Left kidney (tissue), 2 donors: ENCODE measurements around the gene SAA2. TPM values are rescaled to one million over a fixed set of nuclear protein-coding genes. Genes with fewer than 3 reads are reported as not detected.
A peak's percentile ranks its signal among the peaks of the same experiment; 100 is the strongest.
"Not testable (repeated sequence)": the region's sequence is repeated elsewhere in the genome, so short reads cannot be mapped to it uniquely, and the experiment has no call there.

Source experiments
- DNase-seq: peaks from one replicate; pipeline ENCODE4 v3.0.0-alpha.2; 2013
- polyA plus RNA-seq: library from polyadenylated mRNA; unstranded; fragments of 120-200 nt; gene quantifications from one replicate; pipeline ENCODE4 v1.2.1, GENCODE V29; 2013; ENCODE audit not compliant: insufficient read length

The SAA2 gene
- polyA plus RNA-seq, 1 donor: not detected

DNA sequence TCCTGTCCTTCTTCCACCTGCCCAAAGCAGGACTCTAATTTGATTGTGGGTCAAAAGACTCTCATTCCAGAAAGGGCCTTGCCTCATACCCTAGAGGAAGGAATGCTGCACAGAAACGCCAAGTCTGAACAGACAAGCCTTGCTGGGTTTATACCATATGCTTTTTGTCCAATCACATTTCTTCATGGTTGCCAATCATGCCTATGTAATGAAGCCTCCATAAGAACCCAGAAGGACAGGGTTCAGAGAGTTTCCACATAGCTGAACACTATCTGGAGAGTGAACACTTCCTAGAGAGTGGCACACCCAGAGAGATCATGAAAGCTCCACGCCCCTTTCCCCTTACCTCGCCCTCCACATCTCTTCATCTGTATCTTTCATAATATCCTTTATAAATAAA, 4.8 kb upstream of the SAA2 start:
- no peak for DNase-seq

DNA sequence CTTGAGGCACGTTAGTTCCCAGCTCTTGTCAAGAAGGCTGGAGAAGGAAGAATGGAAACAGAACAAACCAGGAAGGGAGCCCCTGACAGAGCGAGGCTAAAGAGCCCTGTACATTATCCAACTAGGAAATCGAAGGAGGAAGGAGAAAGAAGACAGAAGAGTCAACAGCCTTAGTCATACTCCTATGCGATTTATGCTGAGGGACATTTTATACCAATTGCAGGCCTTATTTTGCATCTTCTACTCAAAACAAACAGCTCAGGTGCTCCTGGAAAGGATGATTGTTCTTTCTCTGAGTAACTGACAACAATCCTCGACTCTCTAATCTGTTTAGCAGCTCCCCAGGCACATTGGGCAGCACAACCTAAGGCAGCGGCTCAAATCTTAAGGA, 1.3 kb downstream of the SAA2 start:
- not testable (repeated sequence) for DNase-seq

DNA sequence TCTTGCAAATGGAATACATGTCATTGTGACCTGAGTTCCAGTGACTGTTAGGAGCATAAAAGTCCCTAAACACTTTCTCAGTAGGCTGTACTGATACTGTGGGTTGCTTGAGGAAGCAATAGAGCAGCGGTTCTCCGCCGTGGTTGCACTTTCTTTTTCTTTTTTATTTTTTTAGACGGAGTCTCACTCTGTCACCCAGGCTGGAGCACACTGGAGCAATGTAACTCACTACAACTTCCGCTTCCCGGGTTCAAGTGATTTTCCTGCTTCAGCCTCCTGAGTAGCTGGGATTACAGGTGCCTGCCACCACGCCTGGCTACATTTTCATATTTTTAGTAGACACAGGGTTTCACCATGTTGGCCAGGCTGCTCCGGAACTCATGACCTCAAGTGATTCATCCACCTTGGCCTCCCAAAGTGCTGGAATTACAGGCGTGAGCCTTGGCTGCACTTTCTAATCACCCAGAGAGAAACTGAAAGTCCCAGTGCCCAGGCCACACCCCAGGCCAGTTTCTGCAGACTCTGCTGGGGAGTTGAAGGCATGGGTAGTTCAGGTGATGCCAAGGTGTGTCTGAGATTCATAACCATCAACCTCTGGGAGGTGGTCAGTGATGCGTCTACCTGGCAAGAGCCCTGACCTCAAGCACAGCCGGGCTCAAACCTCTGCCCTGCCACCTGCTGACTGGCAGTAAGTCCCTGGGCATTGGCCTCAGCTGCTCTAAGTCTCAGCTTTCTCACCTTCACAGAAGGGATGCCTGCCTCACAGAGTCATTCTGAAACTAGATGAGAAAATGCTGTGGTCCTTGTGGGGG, 1.9 kb downstream of the SAA2 start:
- DNase-seq: not testable (repeated sequence)

DNA sequence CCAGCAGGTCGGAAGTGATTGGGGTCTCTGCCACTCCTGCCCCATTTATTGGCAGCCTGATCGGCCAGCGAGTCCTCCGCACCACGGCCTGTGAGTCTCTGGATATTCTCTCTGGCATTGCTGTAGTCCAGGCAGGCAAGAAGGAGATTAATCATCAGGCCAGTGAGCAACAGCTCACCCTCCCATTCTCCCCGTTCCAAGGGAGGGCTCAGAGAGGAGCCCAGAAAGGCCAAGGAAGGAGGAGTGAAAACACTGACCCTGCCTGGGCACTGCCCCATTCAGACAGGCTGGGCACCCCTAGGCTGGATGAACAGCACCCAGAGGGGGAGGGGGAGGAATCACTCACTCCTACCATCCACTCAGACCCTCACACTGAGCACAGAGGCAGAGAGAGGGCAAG, 3.1 kb downstream of the SAA2 start:
- no peak for DNase-seq

DNA sequence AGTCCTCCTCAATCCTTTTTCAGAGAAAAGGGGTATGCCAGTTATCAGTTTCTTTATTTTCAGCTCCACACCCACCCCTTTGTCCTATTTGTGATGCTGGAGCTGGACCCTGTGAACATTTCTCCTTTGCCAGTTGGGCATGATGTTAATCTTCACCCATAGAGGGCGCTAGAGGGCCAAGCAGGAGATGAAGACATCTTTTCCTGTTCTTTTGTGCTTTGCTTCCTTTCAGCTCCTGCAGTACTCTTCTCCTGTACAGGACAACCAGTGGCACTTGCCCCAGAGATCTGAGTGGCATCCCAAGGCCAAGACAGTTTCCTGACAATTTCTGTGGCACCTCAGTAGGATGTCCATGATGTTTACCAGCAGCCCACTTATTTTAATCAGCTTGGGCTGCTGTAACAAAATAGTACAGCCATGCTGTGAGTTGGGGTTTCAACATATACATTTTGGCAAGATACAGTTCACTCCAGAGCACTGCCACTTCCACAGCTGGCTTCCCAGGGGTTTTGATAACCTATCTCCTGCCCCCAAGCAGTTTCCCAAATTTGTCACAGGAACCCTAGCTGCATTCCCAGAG, 4.6 kb downstream of the SAA2 start:
- DNase-seq: peak; percentile 15

DNA sequence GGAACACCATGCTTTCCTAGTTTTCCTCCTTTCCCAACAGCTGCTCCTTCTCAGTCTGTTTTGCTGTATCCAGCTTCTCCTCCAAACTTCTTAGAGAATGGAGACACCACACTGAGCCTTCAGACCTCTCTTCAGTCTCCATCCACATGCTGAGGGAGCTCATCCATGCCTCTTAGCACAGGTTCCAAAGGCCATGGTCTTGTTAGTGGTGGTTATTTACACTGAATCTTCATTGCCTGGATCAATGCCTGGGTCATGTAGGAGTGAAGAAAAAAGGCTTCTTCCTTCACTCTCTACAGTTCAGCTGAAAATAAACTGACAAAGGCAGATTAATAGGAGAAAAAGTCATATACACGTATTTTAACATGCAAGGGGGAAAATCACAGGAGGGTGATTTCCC, 8.8 kb downstream of the SAA2 start:
- DNase-seq: no peak

DNA sequence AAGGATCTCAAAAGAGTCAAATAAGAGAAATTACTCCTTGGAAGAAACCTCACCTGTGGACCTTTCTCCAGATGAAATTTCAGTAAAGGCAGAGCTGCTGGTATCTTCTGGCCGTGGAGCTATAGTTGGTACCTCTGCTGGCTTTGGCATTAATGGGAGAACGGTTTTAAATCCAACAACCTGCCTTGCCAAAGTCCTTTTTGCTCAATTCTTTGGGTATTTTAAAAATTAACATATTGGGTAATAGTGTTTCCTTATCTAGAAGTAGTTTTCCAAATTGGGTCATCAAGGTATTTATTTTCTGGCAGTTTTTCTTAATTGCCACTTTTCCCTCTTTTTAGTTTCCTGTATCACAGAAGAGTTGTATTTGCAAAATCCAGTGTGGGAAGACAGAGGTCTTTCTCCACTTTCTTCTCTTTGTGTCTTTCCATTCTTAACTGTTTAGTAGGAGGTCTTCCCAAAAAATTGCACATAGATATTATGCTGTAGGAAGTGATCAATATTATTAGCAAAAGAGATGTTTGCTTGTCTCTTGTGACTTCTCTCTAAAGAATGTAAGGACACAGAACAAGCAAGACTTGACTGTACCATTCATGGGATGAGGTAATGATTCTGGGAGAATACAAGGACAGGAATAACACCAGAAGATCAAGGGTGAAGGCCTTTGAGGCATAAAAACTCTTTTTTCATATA, 11.7 kb downstream of the SAA2 start, which contains the start of gene SAA4:
TSS of gene SAA4 (minus strand) at position 139 of the 693 bp plus-strand sequence. CDS start 876 bp downstream, outside the sequence.
- no peak for DNase-seq

DNA sequence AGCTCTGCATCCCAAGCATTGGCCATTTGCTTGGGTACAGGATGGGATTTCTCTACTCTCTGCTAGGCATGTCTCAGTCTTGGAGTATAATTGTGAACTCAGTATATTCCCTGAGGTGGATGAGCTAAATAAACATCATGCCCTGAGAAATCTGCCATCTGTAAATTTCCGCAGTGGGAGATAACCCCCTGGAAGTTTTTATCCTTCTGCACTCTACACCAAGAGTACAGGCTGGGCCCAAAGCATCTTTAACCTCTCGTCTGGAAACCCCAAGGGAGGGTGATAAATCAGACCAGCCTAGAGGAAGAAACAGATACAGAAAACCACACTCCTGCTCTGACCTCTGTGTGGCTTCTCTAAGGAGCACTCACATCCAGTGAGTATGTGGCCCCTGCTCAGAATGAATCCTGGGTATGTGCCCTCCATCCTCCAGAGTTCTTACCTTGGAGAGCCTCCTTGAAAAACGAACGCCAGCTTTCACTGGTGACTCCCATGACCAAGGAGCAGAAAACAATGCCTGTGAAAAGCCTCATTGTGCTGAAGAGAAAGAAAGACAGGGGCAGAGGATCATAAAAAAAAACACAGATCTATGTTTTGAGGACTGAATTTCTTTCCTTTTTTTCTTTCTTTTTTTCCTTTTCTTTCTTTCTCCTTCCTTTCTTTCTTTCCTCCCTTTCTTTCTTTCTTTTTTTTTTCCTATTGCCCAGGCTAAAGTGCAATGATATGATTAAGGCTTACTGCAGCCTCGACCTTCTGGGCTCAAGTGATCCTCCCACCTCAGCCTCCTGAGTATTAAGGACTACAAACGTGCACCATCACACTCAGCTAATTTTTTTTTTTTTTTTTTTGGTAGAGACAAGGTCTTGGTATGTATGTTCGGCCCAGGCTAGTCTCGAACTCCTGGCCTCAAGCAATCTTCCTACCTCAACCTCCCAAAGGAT, 12.8 kb downstream of the SAA2 start:
- DNase-seq: no peak

DNA sequence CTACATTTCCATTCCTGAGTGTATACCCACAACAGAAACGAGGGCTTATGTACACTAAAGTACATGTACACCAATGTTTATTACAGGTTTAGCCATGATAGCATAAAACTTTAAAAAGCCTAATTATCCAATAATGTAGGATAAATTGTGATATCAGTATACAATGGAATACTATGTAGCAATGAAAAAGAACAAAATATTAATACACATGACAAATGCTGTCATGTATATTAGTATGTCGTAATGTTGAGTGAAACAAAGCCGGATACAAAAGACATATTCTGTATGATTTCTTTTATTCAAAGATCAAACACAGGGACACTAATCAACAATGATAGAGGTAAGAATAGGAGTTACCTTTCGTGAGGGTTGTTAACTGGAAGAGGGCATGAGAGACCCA, 14.6 kb downstream of the SAA2 start:
- no peak for DNase-seq

DNA sequence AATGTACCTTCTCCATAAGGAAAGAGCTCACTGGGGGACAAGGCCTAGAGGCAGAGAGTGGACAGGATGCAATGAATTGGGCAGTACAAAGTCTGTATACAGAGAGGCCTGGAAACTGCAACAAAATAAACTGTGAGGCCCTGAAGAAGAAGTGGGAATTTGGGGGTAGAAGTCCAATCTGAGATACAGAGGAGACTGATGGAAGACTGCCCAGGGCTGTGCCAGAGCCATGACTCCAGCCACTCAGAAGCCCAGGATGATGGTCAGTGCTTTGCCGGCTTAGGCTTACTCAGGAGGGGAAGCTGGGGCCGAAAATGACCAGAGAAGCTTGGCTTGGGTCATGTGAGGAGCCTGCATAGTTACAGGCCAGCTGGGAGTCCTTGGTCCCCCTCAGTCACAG, 17.6 kb downstream of the SAA2 start:
- DNase-seq: no peak

DNA sequence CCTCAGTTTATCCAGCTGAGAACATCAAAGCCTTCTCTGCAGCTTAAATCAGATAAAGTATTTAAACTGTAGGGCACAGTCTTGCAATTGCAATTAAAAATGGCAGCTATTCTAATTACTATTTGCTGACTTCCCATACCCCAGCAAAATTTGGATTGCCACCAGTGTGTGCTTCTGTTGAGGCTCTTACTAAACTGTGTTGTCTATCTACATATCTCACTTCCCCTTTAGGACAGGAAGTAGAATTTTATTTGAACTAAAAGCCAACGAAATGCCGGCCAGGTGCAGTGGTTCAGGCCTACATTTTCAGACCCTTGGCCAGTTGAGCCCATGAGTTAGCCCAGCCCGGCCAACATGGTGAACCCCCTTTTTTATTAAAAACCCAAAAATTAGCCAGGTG, 19.0 kb downstream of the SAA2 start:
- DNase-seq: no peak

DNA sequence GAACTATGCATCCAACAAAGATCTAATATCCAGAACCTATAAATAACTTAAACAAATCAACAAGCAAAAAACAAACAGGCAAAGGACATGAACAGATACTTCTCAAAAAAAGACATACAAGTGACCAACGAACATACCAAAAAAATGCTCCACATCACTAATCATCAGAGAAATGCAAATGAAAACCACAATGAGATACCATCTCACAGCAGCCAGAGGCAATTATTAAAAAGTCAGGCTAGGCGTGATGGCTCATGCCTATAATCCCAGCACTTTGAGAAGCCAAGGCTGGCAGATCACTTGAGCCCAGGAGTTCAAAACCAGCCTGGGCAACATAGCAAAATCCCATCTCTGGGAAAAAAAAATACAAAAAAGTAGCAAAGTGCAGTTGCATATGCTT, 22.6 kb downstream of the SAA2 start:
- no peak for DNase-seq

DNA sequence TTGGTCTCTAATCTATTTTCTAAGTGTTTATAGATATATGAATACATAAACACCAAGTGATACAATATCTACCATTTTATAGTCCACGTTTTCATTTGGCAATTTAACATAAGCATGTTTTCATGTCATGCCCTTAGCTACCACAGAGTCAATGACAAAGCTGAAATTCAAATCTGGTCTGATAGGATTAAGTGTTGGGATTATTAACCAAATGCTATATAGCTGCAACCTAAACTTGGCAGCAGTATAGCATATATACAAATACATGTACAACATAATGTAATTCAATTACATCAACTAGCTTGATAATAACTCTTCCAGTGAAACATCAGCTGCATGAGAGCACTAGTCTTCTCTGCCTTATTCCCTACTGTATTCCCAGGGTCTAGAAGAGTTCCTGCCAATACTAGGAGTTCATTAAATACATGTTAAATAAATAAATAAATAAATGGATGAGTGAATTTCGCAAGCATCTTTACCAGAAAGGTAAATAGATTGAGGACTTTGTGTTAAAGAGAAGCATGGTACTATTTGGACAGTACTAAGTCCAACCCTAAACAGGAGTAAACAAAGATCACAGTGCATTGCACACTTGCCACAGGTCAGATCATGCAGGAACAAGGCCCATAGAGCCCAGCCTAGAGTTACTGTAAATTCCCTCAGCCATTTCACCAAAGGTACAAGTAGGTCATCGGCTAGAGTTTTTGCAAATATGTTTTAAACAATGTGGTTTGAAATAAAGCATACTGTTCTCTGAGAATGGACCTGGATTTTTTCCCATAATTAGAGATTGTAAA, 24.7 kb downstream of the SAA2 start:
- DNase-seq: no peak

DNA sequence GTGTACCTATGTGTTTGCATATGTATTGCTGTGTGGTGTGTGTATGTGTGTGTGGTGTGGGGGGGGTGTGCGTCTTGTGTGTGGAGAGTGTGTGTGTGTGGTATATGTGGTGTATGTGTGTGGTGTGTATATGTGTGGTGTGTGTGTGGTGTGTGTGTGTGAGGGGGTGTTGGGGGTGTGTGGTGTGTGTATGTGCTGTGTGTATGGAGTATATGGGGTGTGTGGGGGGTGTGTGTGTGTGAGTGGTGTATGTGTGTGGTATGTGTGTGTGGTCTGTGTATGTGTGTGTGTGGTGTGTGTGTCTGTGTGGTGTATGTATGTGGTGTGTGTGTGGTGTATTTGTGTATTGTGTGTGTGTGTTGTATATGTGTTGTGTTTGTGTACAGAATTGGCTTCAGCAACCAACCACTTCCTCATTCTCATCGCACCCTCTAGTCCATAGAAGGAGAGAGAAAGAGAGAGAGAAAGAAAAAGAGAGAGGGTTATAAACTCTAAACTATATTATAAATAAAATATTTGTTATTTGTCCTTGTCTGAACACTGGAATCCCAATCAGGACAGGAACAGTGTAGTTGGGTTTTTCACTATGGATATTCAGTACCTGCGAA, 25.6 kb downstream of the SAA2 start:
- DNase-seq: no peak

DNA sequence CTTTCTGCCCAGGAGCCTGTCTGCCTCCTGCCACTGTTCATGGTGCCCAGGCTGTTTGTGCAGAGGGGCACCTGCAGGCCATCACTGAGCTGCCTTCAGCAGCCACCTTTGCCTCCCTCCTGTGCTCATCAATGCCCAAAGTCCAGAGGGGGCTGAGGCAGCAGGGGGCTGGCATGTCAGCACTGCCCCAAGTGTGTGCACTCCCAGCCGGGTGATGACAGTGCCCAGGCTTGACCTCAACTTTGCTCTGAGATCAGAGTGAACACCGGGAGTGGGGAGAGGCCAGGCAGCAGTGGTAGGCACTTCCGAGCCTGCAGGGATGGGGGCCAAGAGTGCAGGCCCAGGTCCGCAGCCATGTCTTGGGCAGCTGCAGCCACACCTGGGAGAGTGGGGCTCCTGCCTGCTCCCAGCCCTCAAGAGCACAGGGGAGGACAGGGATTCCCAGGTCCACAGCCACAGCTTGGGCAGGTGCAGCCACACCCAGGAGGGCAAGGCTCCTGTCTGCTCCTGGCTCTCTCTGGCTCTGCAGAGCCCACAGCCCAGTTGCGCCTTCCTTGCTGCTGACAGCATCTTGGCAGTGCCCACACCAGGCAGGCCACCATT, 27.1 kb downstream of the SAA2 start:
- no peak for DNase-seq

DNA sequence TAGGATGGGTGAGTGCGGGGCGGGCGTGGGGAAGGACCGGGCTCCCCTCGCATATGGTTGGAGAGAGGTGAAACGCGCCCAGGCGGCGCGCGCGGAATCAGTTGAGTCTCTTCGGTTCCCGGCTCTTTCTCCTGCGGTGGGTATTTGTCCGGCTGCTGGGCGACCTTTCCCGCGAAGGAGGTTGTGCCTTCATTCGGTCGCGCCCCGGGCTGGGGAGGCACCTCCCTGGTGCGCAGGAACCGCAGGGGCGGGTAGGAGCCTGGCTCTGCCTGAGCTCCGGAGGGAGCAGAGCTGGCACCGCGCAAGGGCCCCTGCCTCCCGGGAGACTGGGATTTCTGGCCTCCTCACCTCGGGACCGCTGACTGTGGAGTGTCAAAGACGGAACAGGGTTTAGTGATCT, 39.4 kb downstream of the SAA2 start:
- DNase-seq: no peak

DNA sequence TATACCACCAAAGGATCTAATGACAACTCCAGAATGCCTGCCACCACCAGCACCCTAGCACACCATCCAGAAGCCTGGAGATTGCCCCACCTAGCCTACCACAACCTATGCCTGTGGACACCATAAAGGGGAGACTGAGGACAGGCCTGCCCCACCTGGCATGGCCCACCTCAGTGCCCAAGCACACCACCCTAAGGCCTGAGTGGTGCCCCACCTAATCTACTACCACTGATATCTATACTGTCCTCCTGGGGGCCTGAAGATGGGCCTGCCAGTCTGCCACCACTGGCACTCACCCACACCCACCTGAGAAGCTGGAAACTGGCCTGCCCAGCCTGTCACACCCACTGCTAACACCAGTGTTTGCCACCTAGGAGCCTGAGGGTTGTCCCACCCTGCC, 43.7 kb downstream of the SAA2 start:
- DNase-seq: no peak

DNA sequence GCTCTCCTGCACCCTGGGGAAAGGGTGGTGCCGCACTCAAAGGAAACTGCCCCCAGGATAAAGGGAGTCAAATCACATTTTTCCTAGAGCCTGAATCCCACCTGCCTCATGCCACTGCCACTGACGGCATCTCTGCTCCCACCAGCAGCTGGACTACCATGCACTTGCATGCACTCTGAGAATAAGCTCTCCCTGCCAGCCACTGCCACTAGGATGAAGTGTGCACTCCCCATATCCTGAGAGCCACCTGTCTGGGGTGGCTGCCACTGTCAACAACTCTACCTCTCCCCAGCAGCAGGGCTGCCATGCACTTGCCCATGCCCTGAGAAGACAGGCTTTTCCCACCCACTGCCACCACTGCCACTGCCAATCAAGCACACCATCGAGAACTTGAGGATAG, 44.2 kb downstream of the SAA2 start:
- no peak for DNase-seq

DNA sequence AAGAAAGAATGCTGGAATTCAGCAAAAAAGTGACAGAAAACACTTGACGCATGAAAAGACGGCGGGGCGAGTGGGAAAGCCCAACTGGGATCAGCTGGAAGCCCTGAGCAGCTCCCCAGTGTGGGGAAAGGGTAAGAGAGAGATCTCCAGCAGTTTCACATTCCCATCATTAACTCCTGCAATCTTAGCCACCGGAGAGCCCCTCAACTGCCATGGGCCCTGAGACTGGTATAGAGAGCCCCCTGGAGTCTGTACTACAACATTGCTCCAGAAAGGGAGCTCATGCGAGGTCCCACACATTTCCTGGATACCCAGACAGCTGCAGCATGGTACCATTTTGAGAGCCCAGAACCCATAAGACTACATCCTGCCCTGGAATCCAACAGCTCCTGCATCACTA, 44.7 kb downstream of the SAA2 start:
- peak; percentile 3 for DNase-seq

DNA sequence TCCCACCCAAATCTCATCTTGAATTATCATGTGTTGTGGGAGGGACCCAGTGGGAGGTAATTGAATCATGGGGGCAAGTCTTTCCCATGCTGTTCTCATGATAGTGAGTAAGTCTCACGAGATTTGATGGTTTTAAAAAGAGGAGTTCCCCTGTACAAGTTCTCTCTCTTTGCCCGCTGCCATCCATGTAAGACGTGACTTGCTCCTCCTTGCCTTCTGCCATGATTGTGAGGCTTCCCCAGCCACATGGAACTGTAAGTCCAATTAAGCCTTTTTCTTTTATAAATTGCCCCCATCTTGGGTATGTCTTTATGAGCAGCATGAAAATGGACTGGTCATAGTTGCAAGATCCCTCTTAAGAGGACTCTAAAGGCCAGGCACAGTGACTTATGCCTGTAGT, 50.7 kb downstream of the SAA2 start:
- DNase-seq: not testable (repeated sequence)
